HG03378 (cell line): ENCODE measurements around the gene MIDN.
"Not testable (repeated sequence)": the region's sequence is repeated elsewhere in the genome, so short reads cannot be mapped to it uniquely, and the experiment has no call there.

Source experiments
- ATAC-seq: cut with Tn5 transposase; IDR thresholded peaks from one replicate; pipeline ENCODE4 v1.9.1; 2021; ENCODE audit warnings: mild to moderate bottlenecking, moderate library complexity; ENCODE audit not compliant: unreplicated experiment

MIDN gene

DNA sequence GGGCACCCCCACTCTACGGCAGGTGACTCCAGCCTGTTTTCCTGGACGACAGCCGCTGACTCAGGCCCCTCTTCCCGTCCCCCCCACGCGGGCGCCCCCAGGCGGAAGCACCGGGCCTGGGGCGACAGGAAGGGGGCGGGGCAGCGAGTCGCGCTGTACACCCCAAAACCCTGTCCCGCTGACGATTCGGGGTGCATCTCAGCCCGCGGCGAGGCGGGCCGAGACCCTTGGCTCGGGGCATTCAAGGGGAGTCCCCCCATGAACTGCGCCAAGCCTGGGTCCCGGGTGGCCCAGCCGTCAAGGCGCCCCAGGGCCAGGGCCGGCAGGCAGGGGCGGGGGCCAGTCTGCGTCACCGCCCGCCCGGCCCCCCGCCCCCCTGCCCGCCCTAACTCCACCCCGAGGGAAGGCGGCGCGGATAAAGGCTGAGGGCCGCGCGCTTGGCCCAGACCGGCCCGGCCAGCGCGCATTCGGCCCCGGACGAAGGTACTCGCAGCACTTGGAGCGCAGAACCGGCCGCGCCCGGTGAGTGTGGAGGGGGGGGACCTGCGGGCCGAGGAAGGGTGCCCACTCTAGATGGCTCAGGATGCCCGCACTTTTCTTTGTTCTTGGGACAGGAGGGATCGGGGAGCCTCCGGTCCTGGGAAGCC lies at the start of gene MIDN:
MIDN (plus strand) TSS at position 445 of the 647 bp plus-strand sequence. CDS start 1,714 bp downstream, outside the sequence.
- no peak for ATAC-seq

- ATAC-seq, result no peak
Measured at GRCh38 chr19:1199531-1199930, 48.9 kb upstream of the MIDN start.

- not testable (repeated sequence) for ATAC-seq
Measured at GRCh38 chr19:1200614-1201013, 47.8 kb upstream of the MIDN start.

GRCh38 chr19:1205114-1206099 lies 43.0 kb upstream of the MIDN start, which contains the start of gene STK11:
TSS of gene STK11 (plus strand) at chr19:1205778. CDS start at chr19:1206914, 1,136 bp downstream.
- ATAC-seq, result peak; percentile 65

- no peak for ATAC-seq
Measured at GRCh38 chr19:1206150-1206863, 42.1 kb upstream of the MIDN start.

DNA sequence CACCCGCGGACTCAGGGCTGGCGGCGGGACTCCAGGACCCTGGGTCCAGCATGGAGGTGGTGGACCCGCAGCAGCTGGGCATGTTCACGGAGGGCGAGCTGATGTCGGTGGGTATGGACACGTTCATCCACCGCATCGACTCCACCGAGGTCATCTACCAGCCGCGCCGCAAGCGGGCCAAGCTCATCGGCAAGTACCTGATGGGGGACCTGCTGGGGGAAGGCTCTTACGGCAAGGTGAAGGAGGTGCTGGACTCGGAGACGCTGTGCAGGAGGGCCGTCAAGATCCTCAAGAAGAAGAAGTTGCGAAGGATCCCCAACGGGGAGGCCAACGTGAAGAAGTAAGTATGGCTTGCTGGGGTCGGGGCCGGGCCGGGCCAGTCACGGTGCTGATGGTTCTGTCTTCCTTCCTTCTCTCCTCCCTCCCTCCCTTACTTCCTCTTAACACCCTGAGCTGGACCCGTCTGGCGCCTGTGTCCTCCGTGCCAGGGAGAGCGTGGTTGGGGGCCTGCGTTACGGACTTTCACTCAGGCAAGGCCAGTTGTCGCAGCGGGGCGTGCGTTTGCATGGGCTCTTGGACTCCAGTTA lies 41.4 kb upstream of the MIDN start:
- no peak for ATAC-seq

- ATAC-seq, result not testable (repeated sequence)
Measured at GRCh38 chr19:1208830-1209229, 39.6 kb upstream of the MIDN start.

GRCh38 chr19:1210227-1210538 lies 38.2 kb upstream of the MIDN start:
- no peak for ATAC-seq

DNA sequence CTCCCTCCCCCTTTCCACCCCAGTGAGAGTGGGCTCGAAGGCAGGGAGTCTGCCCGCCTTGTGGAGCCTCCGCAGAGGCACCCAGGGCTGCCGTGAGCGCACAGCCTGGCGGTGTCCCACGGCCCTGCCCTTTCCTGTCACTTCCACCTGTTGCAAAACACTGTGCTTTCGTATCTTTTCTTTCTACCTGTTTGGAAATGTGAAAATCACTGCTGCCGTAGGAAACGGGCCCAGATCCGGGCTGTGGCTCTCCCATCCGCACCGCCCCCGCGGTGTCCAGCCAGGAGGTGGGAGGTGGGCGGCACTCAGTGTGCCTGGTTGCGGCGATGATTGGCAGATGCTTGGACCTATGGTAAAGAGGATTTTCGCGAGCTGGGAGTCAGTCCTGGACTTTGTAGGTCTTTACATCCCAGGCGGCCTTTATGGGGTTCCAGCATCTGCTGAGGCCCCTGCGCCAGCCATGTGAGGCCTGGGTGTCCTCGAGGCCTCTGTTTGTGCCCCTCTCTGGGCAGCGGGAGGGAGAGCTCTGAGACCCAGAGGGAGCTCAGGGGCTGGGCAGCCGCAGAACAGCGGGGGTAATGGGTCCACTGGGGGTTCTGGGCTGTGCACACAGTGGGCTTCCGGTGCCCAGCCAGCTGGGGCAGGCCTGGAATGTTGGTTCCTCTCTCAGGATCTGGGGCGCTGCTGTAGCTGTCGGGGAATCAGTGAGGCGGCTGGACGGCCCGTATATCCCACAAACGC lies 36.7 kb upstream of the MIDN start:
- ATAC-seq, result no peak

- ATAC-seq, result no peak
Measured at GRCh38 chr19:1213391-1214286, 34.7 kb upstream of the MIDN start.

GRCh38 chr19:1214299-1214861 lies 34.0 kb upstream of the MIDN start:
- ATAC-seq, result no peak

GRCh38 chr19:1214862-1215731 lies 33.3 kb upstream of the MIDN start:
- no peak for ATAC-seq

DNA sequence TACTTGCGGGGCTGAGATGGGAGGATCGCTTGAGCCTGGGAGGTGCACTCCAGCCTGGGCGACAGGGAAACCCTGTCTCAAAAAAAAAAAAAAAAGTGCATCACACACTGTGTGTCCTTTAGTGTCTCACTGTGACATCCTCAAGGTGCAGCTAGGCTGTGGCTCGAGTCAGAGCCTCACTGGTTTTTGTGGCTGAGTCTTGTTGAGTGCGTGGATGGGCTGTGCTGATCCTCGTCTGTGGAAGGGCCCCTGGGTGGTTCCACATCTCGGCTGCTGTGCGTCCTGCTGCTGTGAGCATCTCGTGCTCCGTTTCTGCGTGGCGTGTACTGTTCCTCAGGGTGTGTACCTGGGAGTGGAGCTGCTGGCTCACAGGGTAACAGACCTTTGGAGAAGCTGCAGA lies 31.6 kb upstream of the MIDN start:
- no peak for ATAC-seq

- ATAC-seq, result no peak
Measured at GRCh38 chr19:1217366-1217765, 31.0 kb upstream of the MIDN start.

DNA sequence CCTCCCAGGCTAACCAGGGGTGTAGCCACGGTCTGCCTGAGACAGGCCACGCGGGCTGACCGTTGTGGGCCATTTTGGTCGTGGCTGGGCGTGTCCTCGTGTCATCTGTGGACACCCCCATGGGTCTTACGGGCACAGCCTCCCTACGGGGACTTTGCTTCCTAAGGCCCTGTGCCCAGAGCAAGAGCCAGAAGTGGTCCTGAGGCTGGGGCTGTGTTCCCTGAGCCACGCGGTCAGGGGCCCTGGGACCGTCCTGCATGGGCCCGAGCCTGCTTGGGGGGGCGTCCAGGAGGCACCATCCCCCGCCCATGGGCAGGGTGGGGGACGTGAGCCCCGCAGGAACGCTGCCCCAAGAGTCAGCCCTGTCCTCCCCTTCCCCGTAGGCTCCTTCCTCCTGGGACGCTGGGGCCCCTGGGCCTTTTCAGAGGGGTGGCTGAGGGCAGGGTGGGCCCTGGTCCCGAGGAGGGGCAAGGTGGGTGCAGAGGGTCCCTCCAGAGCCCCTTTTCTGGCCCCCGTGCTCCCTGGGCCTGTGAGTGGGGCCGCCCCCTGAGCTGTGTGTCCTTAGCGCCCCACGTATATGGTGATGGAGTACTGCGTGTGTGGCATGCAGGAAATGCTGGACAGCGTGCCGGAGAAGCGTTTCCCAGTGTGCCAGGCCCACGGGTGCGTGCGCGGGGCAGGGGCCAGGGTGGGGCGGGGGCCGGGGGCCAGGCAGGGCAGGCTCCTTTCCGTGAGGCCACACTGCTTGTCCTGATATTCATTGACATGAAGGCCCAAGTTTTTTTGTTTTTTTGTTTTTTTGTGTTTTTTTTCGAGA lies 29.4 kb upstream of the MIDN start:
- ATAC-seq, result no peak

DNA sequence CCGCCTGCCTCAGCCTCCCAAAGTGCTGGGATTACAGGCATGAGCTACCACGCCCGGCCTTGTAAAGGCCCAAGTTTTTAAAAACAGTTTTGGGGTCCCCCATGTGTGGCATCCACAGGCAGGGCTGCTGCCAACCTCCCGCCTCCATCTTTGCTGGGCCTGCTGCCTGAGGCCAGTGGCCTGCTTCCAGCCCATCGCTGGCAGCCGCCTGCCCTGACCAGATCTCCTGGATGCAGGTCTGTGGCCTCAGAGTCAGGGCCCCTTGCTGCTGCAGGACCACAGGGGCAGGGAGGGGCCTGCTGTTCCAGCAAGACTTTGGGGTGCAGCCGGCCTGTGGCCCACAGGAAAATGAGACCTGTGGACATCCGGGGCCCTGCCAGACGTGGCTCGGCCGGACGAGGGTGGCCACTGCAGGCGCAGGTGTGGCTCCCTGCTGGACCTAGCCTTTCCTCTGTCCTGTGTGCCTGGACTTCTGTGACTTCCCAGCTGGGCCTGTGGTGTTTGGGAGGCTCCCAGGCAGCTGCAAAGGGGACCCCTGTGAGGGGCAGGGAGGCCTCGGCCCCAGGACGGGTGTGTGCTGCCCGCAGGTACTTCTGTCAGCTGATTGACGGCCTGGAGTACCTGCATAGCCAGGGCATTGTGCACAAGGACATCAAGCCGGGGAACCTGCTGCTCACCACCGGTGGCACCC lies 28.5 kb upstream of the MIDN start:
- ATAC-seq, result no peak

DNA sequence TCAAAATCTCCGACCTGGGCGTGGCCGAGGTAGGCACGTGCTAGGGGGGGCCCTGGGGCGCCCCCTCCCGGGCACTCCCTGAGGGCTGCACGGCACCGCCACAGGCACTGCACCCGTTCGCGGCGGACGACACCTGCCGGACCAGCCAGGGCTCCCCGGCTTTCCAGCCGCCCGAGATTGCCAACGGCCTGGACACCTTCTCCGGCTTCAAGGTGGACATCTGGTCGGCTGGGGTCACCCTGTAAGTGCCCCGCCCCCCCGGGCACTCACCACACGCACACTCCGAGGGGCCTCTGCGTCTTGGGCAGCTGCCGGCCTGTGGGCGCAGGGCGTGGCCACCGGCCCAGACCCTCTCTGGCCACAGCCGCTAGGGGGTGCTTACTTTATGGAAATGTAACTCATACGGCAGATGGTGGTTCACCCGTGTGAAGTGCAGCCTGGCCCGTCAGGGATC lies 27.9 kb upstream of the MIDN start:
- no peak for ATAC-seq
